ENCODE results near the gene SLC35F6. TPM values are rescaled to one million over a fixed set of nuclear protein-coding genes. Genes with fewer than 3 reads are reported as not detected.
A peak's percentile ranks its signal among the peaks of the same experiment; 100 is the strongest.

SLC35F6 gene
- total and polyA plus RNA-seq, 9 of the 15 experiments (the other 6 are each of a cell fraction or from before 2014, with no cell fraction given) = 11.9 to 47.3 (median 22.5) TPM

GRCh38 chr2:26731714-26732113 lies 32.4 kb upstream of the SLC35F6 start:
- Histone ChIP-seq H4K20me1 (replicated peaks; ENCODE audit: control insufficient read depth, insufficient read depth, low read length) (no peaks in the 10 kb centered on the region), H3K79me2 (ENCODE audit: control insufficient read depth, insufficient read depth, low read length) (no peaks in the 10 kb centered on the region), H3K36me3 (ENCODE audit: control insufficient read depth, insufficient read depth, low read length) (no peaks in the 10 kb centered on the region), H3K4me1 (replicated peaks in 1 of 2; ENCODE audit: control insufficient read depth in 2 of 2, insufficient read depth in 2 of 2, low read length in 2 of 2) (peaks cover 0 to 13% of the 10 kb centered on the region in 2 experiments; a peak in 2 of 5 replicates), H3K9me3 (replicated peaks; ENCODE audit: control insufficient read depth, insufficient read depth, low read depth, low read length) (no peaks in the 10 kb centered on the region), H3K4me2 (ENCODE audit: insufficient read depth, low read length) (no peak overlapping the region), H3K27ac (ENCODE audit: extremely low read depth, low read depth, low read length) (no peak overlapping the region), H2AFZ (ENCODE audit: low read depth, low read length) (no peak overlapping the region), H3K9me1 (ENCODE audit: control insufficient read depth, insufficient read depth, low read length) (no peaks in the 10 kb centered on the region), H3K4me3 (no peak overlapping the region), H3K27me3 (ENCODE audit: control insufficient read depth in 2 of 2, insufficient read depth in 2 of 2, low read length in 2 of 2) (peaks cover 5 to 31% of the 10 kb centered on the region in 2 experiments; a peak in 4 of 5 replicates), H3K9ac (ENCODE audit: insufficient read depth in 1 of 2, low read depth in 2 of 2, low read length in 2 of 2) (no peak overlapping the region)
- DNase-seq (ENCODE audit: extremely low read depth in 1 of 4, low spot score in 3 of 4) (no peak), ATAC-seq (no peak), FAIRE-seq (no peak)
- ChIA-PET CTCF (ENCODE audit: low intra/inter-chr PET ratio) (no interaction called here), POLR2A (interaction anchor here (1.5 kb wide), 1 partner anchor 9 kb away, joined by 4 read pairs; no protein-coding TSS in a partner anchor)
- BruUV-seq (replicated peaks) = no TSS peak
- 9% methylated on average over 4 of the region's 4 CpGs for WGBS (ENCODE audit: insufficient coverage, low coverage, missing lambda C conversion rate)
- TF ChIP-seq PRDM10 (IDR thresholded peaks at IDR 0.05; ENCODE audit: partially characterized antibody) (peak; percentile 49), ZNF184 (CRISPR knock-in tag; IDR thresholded peaks at IDR 0.05) (no peak), ZNF408 (CRISPR knock-in tag; IDR thresholded peaks at IDR 0.05; ENCODE audit: low read depth) (no peak)
- in situ Hi-C loops (cut with MboI) = no loop called here
- intact Hi-C loops (cut with micrococcal nuclease) = no loop called here

Measured in K562 (cell line).